Measurements from ENCODE around the gene TSPAN10. TPM values are rescaled to one million over a fixed set of nuclear protein-coding genes. Genes with fewer than 3 reads are reported as not detected.

TSPAN10 gene
- total and polyA plus RNA-seq, 2 of the 8 experiments (the other 6 are each of a cell fraction or from before 2014, with no cell fraction given) = 0.99 to 1.1 TPM

DNA sequence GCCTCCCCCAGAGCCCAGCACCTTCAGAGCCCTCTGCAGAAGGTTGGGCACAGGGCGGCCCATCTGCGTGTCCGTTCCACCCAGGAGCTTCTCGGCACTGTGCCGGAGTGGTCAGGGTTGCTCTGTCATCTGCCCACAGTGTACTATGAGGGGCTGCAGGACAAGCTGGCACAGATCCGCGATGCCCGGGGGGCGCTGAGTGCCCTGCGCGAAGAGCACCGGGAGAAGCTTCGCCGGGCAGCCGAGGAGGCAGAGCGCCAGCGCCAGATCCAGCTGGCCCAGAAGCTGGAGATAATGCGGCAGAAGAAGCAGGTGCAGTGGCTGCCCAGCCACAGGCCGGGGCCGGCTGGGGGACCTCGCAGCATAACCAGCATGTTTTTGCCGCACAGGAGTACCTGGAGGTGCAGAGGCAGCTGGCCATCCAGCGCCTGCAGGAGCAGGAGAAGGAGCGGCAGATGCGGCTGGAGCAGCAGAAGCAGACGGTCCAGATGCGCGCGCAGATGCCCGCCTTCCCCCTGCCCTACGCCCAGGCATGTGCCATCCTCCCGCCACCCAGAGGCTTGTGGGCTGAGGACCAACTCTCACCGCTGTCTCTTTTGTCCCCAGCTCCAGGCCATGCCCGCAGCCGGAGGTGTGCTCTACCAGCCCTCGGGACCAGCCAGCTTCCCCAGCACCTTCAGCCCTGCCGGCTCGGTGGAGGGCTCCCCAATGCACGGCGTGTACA is 59.4 kb downstream of the TSPAN10 start:
- H2BK5ac ChIP-seq (ENCODE audit: low read depth, low read length) = no peak overlapping the region
- no peak overlapping the region for H3K14ac ChIP-seq (ENCODE audit: insufficient read length)
- no peak overlapping the region for H2BK12ac ChIP-seq (ENCODE audit: low read depth, low read length)
- H3K23ac ChIP-seq (ENCODE audit: insufficient read length) = no peak overlapping the region
- H2BK120ac ChIP-seq (replicated peaks; ENCODE audit: low read depth, low read length) = no peak overlapping the region
- H2BK20ac ChIP-seq (ENCODE audit: low read length) = no peak overlapping the region
- H3K9ac ChIP-seq (replicated peaks in 1 of 4; ENCODE audit: extremely low read depth in 1 of 4, low read depth in 3 of 4, low read length in 3 of 4) = no peak overlapping the region
- no peak overlapping the region for H2BK15ac ChIP-seq (ENCODE audit: low read length)
- H3K79me1 ChIP-seq (ENCODE audit: low read depth, low read length) = peaks cover 4% of the 10 kb centered on the region
- H2AFZ ChIP-seq (ENCODE audit: low read length) = no peak overlapping the region
- H3K27ac ChIP-seq (ENCODE audit: low read depth, low read length) = no peak overlapping the region
- 97% methylated on average over 39 of the region's 40 CpGs; no CpG with 5 or more reads in 1 of the 2 experiments for WGBS, 2 experiments (ENCODE audit: extremely low coverage in 1 of 2, insufficient coverage in 1 of 2, insufficient read length in 1 of 2, insufficient replicate concordance in 2 of 2, low coverage in 1 of 2, low lambda C conversion rate in 2 of 2, missing lambda C conversion rate in 1 of 2)
- H3K56ac ChIP-seq (replicated peaks; ENCODE audit: insufficient read length, low read depth, low read length) = no peak overlapping the region
- no peak overlapping the region for H3K4me3 ChIP-seq (ENCODE audit: extremely low read depth in 1 of 4, insufficient read depth in 2 of 4, low read depth in 3 of 4, low read length in 4 of 4)
- H3K27me3 ChIP-seq (replicated peaks in 1 of 4; ENCODE audit: control insufficient read depth in 3 of 4, extremely low read depth in 1 of 4, insufficient read depth in 3 of 4, low read length in 3 of 4) = no peaks in the 10 kb centered on the region
- H3K36me3 ChIP-seq (ENCODE audit: control insufficient read depth in 2 of 4, insufficient read depth in 4 of 4, low read length in 3 of 4) = peaks cover 2 to 50% (median 31%) of the 10 kb centered on the region in 4 experiments; a peak in 6 of 8 replicates
- H3K9me3 ChIP-seq (ENCODE audit: insufficient read depth in 2 of 2, low read depth in 1 of 2, low read length in 1 of 2) = no peaks in the 10 kb centered on the region
- peaks cover 9 to 11% of the 10 kb centered on the region in 2 experiments for H4K20me1 ChIP-seq (replicated peaks in 1 of 2; ENCODE audit: control insufficient read depth in 1 of 2, insufficient read depth in 2 of 2, low read length in 2 of 2)
- H3K4me2 ChIP-seq (ENCODE audit: insufficient read depth in 1 of 2, low read depth in 2 of 2, low read length in 2 of 2) = no peak overlapping the region
- no peaks in the 10 kb centered on the region for H3K23me2 ChIP-seq (ENCODE audit: low read depth, low read length)
- POLR2A ChIA-PET (ENCODE audit: partially characterized antibody) = interaction anchor here (1.1 to 28.4 kb wide), 6 partner anchors 13 to 49 kb away, joined by 3 to 436 read pairs (median 6); partner anchors contain the start of genes ARL16, CCDC137, HGS and MRPL12
- H3K18ac ChIP-seq (ENCODE audit: extremely low read depth, low read length) = no peak overlapping the region
- DNase-seq (ENCODE audit: low read depth in 1 of 2, low spot score in 2 of 2) (no peak), FAIRE-seq (no peak)
- peaks cover 0 to 8% of the 10 kb centered on the region in 2 experiments; a peak in 2 of 4 replicates for H3K79me2 ChIP-seq (ENCODE audit: control insufficient read depth in 1 of 2, insufficient read depth in 2 of 2, low read length in 2 of 2)
- H3K4me1 ChIP-seq (replicated peaks in 1 of 4; ENCODE audit: control insufficient read depth in 3 of 4, insufficient read depth in 4 of 4, low read length in 3 of 4) = peaks cover 0 to 3% (median 0%) of the 10 kb centered on the region in 4 experiments; a peak in 1 of 7 replicates
- H4K91ac ChIP-seq (replicated peaks; ENCODE audit: insufficient read length, low read length) = no peak overlapping the region
- H3K4ac ChIP-seq (replicated peaks; ENCODE audit: insufficient read length, low read depth, low read length) = no peak overlapping the region
- no peak overlapping the region for H4K5ac ChIP-seq (ENCODE audit: insufficient read length, low read depth, low read length)
- H4K8ac ChIP-seq (ENCODE audit: extremely low read depth, insufficient read depth, low read length) = no peak overlapping the region; the same call in 1 of the 2 replicates
- CTCF ChIA-PET (ENCODE audit: partially characterized antibody) = interaction anchor here (0.7 to 2.0 kb wide), 6 partner anchors 10 to 37 kb away, joined by 3 to 5 read pairs (median 4); no protein-coding TSS in a partner anchor
- no peak overlapping the region for H2AK5ac ChIP-seq (ENCODE audit: low read depth, low read length)
- TF ChIP-seq NANOG (IDR thresholded peaks at IDR 0.05; ENCODE audit: insufficient read depth, low read depth, low read length, poor library complexity, severe bottlenecking) (no peak), BRCA1 (IDR thresholded peaks at IDR 0.05; ENCODE audit: low read depth, low read length) (no peak), EGR1 (IDR thresholded peaks at IDR 0.05; ENCODE audit: borderline replicate concordance, low read depth, low read length) (no peak), POLR2AphosphoS5 (IDR thresholded peaks at IDR 0.05; ENCODE audit: low read depth, low read length) (no peak), SIX5 (IDR thresholded peaks at IDR 0.05; ENCODE audit: low read depth, low read length) (no peak), EP300 (IDR thresholded peaks at IDR 0.05; ENCODE audit: borderline replicate concordance in 1 of 2, low read depth in 2 of 2, low read length in 2 of 2) (no peak), TAF7 (optimal IDR thresholded peaks at IDR 0.05; ENCODE audit: borderline replicate concordance, low read depth, low read length) (no peak), POU5F1 (IDR thresholded peaks at IDR 0.05; ENCODE audit: low read depth, low read length) (no peak), FOSL1 (IDR thresholded peaks at IDR 0.05; ENCODE audit: insufficient read depth, low read depth, low read length) (no peak), SIRT6 (IDR thresholded peaks at IDR 0.05; ENCODE audit: low read length) (no peak), TEAD4 (IDR thresholded peaks at IDR 0.05; ENCODE audit: low read depth, low read length) (no peak), KDM1A (IDR thresholded peaks at IDR 0.05; ENCODE audit: borderline replicate concordance, low read length) (no peak), PHF8 (conservative IDR thresholded peaks at IDR 0.05; ENCODE audit: low read depth, low read length) (no peak)

Data from H1 (cell line).